Head of caudate nucleus (tissue), 42 donors: ENCODE results near the gene DOCK4.

Experiments
- DNase-seq, 42 donors: peaks; one replicate each; pipeline versions ENCODE4 v3.0.0 to v3.0.0-alpha.2; 2020 to 2021; ENCODE audit warnings: mixed read lengths in 7 of 42
- intact Hi-C: fragments of 100-400 bp; cut with DNase I; formaldehyde crosslinking; loops from one replicate; pipeline ENCODE4 v1.15.0; 2022

Gene DOCK4

GRCh38 chr7:111729483-111729882, 476.7 kb downstream of the DOCK4 start:
- intact Hi-C loops: no loop called here
- no peak for DNase-seq

- intact Hi-C loops: no loop called here
- no peak for DNase-seq
Measured at GRCh38 chr7:111728635-111728995, 477.6 kb downstream of the DOCK4 start.

- DNase-seq: no peak
- intact Hi-C loops: no loop called here
Measured at GRCh38 chr7:111727905-111728634, 478.1 kb downstream of the DOCK4 start.

- intact Hi-C loops: no loop called here
- no peak for DNase-seq
Measured at GRCh38 chr7:111718886-111719285, 487.3 kb downstream of the DOCK4 start.

GRCh38 chr7:111711426-111712065, 494.7 kb downstream of the DOCK4 start:
- no peak for DNase-seq
- intact Hi-C loops: no loop called here

GRCh38 chr7:111710839-111711380, 495.3 kb downstream of the DOCK4 start:
- no peak for DNase-seq
- intact Hi-C loops: no loop called here

GRCh38 chr7:111708072-111708471, 498.1 kb downstream of the DOCK4 start:
- intact Hi-C loops: no loop called here
- DNase-seq: no peak

- intact Hi-C loops: no loop called here
- DNase-seq: no peak
Measured at GRCh38 chr7:111705807-111706206, 500.4 kb downstream of the DOCK4 start.

GRCh38 chr7:111697771-111698170, 508.4 kb downstream of the DOCK4 start:
- no peak for DNase-seq
- intact Hi-C loops: no loop called here

- DNase-seq: peak in 12 of 42 donors; percentile 7 to 61 (median 22)
- intact Hi-C loops: no loop called here
Measured at GRCh38 chr7:111694376-111694775, 511.8 kb downstream of the DOCK4 start.

- no peak for DNase-seq
- intact Hi-C loops: no loop called here
Measured at GRCh38 chr7:111690364-111691111, 515.7 kb downstream of the DOCK4 start.

- no peak for DNase-seq
- intact Hi-C loops: no loop called here
Measured at GRCh38 chr7:111685349-111685748, 520.9 kb downstream of the DOCK4 start.

- intact Hi-C loops: no loop called here
- no peak for DNase-seq
Measured at GRCh38 chr7:111682588-111683340, 523.4 kb downstream of the DOCK4 start.

- no peak for DNase-seq
- intact Hi-C loops: no loop called here
Measured at GRCh38 chr7:111681242-111681641, 525.0 kb downstream of the DOCK4 start.

- intact Hi-C loops: no loop called here
Measured at GRCh38 chr7:111678986-111679385, 527.2 kb downstream of the DOCK4 start.

GRCh38 chr7:111678281-111678680, 527.9 kb downstream of the DOCK4 start:
- intact Hi-C loops: no loop called here

More at GRCh38 chr7:111678986-111679385, 527.2 kb downstream of the DOCK4 start:
- no peak for DNase-seq

GRCh38 chr7:111677848-111678247, 528.4 kb downstream of the DOCK4 start:
- intact Hi-C loops: no loop called here
- no peak for DNase-seq

More at GRCh38 chr7:111678281-111678680, 527.9 kb downstream of the DOCK4 start:
- no peak for DNase-seq

- intact Hi-C loops: no loop called here
- DNase-seq: peak in 23 of 42 donors; percentile 6 to 61 (median 26)
Measured at GRCh38 chr7:111676811-111677210, 529.4 kb downstream of the DOCK4 start.
